Measurements from ENCODE around the gene HOXC6. TPM values are rescaled to one million over a fixed set of nuclear protein-coding genes. Genes with fewer than 3 reads are reported as not detected.

The HOXC6 gene
- total and polyA plus RNA-seq, 2 of the 13 experiments (the other 11 are each of a cell fraction or from before 2014, with no cell fraction given), result not detected

GRCh38 chr12:53994264-53995001 lies 33.8 kb upstream of the HOXC6 start (continued):
- peak; percentile 70; the same call in 1 of the 2 replicates for TF ChIP-seq HNF4G (IDR thresholded peaks at IDR 0.05; ENCODE audit: borderline replicate concordance, low read depth, low read length)
- TF ChIP-seq HNF4G (CRISPR knock-in tag; IDR thresholded peaks at IDR 0.05; ENCODE audit: borderline replicate concordance, low read depth), result peak; percentile 68; the same call in 1 of the 2 replicates
- TF ChIP-seq ZMYM4 (CRISPR knock-in tag; IDR thresholded peaks at IDR 0.05), result peak; percentile 42; the same call in 1 of the 2 replicates
- 0 out of 2 replicates have a peak, but pooled peaks have one; percentile 60 for TF ChIP-seq ZNF746 (CRISPR knock-in tag; IDR thresholded peaks at IDR 0.05)
- TF ChIP-seq FOXP4 (CRISPR knock-in tag; IDR thresholded peaks at IDR 0.05), result peak; percentile 47; the same call in 1 of the 2 replicates
- 0 out of 2 replicates have a peak, but pooled peaks have one; percentile 38 for TF ChIP-seq NFKBIZ (CRISPR knock-in tag; IDR thresholded peaks at IDR 0.05)
- 0 out of 2 replicates have a peak, but pooled peaks have one; percentile 30 for TF ChIP-seq BCL6 (CRISPR knock-in tag; IDR thresholded peaks at IDR 0.05)
- no peak for TF ChIP-seq HMGXB4 (CRISPR knock-in tag; IDR thresholded peaks at IDR 0.05; ENCODE audit: borderline replicate concordance in 1 of 2, low read depth in 1 of 2)
- TF ChIP-seq ZNF513 (CRISPR knock-in tag; conservative IDR thresholded peaks at IDR 0.05), result no peak
- no peak for TF ChIP-seq SNAPC2 (CRISPR knock-in tag; IDR thresholded peaks at IDR 0.05)
- TF ChIP-seq MXI1 (IDR thresholded peaks at IDR 0.05; ENCODE audit: borderline replicate concordance, low read depth, low read length), result no peak
- TF ChIP-seq SOX6 (IDR thresholded peaks at IDR 0.05), result no peak
- 0 out of 2 replicates have a peak, but pooled peaks have one; percentile 20 for TF ChIP-seq SOX6 (CRISPR knock-in tag; IDR thresholded peaks at IDR 0.05)
- TF ChIP-seq ZNF33B (CRISPR knock-in tag; IDR thresholded peaks at IDR 0.05), result 0 out of 2 replicates have a peak, but pooled peaks have one; percentile 18
- no peak for TF ChIP-seq ZBTB46 (CRISPR knock-in tag; IDR thresholded peaks at IDR 0.05; ENCODE audit: borderline replicate concordance)
- TF ChIP-seq DR1 (CRISPR knock-in tag; IDR thresholded peaks at IDR 0.05), result no peak
- no peak for TF ChIP-seq NR2F2 (IDR thresholded peaks at IDR 0.05; ENCODE audit: borderline replicate concordance, low read depth)
- no peak for TF ChIP-seq FOXJ3 (CRISPR knock-in tag; IDR thresholded peaks at IDR 0.05; ENCODE audit: borderline replicate concordance)
- no peak for TF ChIP-seq ZNF512 (CRISPR knock-in tag; IDR thresholded peaks at IDR 0.05)
- TF ChIP-seq ZNF121 (CRISPR knock-in tag; IDR thresholded peaks at IDR 0.05), result no peak

Data from HepG2 (cell line).